NCI-H2107 treated with DMSO at 0.1 percent for 48 hours (cell line): ENCODE measurements around the gene PICALM.
A peak's percentile ranks its signal among the peaks of the same experiment; 100 is the strongest.
"Not testable (repeated sequence)": the region's sequence is repeated elsewhere in the genome, so short reads cannot be mapped to it uniquely, and the experiment has no call there.

Source experiments
- DNase-seq: peaks from one replicate; lab custom pipeline; 2025; ENCODE audit not compliant: unreplicated experiment; lab: John Stamatoyannopoulos, UW

The PICALM gene, protein sequence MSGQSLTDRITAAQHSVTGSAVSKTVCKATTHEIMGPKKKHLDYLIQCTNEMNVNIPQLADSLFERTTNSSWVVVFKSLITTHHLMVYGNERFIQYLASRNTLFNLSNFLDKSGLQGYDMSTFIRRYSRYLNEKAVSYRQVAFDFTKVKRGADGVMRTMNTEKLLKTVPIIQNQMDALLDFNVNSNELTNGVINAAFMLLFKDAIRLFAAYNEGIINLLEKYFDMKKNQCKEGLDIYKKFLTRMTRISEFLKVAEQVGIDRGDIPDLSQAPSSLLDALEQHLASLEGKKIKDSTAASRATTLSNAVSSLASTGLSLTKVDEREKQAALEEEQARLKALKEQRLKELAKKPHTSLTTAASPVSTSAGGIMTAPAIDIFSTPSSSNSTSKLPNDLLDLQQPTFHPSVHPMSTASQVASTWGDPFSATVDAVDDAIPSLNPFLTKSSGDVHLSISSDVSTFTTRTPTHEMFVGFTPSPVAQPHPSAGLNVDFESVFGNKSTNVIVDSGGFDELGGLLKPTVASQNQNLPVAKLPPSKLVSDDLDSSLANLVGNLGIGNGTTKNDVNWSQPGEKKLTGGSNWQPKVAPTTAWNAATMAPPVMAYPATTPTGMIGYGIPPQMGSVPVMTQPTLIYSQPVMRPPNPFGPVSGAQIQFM

DNA sequence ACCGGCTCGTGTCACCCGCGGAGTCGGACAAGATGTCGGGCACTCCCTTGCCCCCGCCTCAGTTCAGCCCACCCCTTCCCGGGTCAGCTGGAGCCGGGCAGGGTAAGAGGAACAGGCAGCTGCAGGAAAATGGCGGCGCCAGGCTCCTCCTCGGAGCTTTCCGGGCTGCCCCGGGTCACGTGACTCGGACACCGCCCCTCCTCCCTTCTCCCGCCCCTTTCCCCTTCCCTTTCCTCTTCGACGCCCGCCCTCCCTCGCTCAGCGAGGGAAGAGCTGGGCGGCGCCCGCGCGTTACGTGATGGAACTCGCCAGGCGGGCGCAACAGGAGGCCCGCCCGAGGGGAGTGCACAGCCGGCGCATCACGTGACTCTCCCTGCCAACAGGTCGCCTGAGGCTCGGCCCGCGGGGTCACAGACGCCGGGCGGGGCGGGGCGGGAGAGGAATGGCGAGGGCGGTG lies at the start of gene PICALM:
PICALM (minus strand) TSS at position 134 of the 457 bp plus-strand sequence. CDS start 304 bp downstream, outside the sequence.
- peak; percentile 90 for DNase-seq

DNA sequence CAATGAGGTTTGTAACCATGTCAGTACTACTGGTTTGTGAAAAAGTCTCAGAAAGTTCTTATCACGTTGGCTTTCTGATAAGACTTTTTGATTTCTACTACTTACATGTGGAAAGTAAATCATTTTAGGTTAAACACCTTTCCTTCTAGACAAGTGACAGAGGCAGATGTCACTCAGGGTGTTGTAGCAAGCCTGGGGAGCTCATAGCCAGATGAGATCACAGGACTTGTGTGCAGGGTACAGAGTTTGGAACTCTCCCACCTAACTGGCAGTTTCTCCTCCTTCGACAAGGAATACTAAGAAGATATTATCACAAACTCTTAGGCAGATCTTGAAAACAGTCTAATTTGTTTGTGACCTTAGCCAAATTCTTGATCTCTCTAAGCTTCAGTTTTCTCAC lies 49.4 kb upstream of the PICALM start:
- DNase-seq, result no peak

DNA sequence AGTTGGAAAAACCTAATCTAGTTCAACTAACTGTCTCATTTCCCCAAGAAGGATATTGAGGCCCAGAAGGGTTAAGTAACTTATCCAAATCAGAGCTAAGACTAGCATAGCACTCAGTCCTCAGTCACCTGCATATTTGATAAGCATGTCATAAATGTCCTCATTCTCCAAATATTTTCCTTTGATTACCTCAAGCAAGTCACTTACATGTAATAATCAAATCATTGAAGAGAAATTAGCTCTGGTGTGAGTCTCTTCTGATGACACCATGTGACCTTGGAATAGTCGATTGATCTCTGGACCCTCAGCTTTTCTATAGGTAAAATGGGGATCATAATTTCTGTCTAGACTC lies 48.8 kb upstream of the PICALM start:
- DNase-seq, result no peak

DNA sequence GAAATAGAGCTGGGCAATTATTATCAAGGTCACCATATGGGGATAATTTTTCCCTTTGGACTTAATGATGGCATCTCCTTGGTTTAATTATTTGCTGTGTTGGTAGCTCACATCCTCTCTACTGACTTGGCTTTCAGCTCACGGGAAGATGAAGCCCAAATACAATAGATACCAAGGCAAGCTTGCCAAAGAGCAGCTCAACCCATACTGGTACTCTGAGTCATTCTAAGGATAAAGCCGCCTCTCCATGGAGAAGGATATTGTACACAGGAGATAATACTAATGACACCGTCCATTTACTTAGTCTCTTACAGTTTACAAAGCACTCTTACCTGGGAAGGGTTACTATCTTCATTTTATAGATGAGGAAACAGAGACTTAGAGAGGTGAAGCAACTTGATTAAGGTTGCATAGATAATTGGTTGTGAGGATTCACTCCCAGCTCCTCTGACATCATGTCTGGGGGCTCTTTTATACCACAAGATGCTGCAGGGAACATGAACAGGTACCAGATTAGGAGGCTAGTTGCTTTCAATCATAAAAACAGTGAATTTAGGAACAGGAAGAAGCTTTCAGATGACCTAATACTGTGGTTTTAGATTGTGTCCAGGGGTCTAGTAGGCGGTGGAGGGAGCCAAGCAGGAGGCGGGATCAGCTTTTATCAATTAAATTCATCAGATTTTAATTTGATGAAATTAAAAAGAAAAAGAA lies 48.3 kb upstream of the PICALM start:
- no peak for DNase-seq

DNA sequence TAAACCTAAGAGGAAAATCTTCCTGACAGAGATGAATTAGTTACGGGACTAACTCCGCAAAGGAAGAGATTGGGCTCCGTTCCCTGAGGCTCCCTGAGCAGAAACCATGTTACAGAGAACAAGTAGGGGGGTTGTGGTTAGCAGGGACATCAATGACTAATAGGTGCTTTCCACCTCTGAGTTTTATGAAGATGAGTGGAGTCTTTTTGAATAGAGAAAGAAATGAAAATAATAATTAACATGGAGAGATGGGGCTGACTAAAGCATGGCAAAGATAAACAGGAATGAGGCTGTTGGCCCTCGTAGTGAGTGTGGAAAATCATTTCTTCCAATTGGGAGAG lies 47.5 kb upstream of the PICALM start:
- no peak for DNase-seq

DNA sequence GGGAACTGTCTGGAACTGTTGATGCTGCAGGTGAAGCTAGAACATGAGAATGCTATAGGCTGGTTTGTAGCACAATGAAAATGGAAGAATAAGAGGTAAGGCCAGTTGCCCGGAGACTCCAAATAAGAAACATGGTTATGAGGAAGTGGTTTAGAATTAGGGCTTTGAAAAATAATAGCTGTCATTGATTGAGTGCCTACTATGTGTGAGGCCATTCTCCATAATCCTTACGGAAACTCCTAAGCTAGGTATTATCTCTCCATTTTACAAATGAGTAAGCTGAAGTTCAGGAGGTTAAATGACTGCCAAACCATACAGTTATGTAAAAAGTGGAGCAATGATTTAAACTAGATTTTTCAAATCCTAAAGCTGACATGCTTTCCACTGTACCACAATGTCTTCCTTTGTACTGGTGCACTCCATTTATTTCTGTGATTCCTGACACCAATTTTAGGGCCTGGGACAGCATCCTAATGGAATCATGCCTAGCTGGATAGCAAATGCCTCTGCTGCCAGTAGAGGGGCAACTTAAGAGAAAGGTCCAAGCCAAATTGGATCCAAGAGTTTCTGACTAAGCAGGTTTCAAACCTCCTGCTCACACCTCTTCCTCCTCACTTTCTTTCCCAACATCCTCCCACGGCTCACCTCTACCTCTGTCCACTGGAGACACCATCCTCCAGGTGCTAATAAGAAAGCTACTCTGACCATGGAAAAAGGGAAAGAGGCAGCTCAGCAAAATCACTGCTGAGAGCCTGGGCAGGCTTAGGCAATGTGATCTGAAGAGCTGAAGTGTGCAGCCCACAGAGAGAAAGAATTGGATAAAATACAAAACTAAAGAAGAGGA lies 46.9 kb upstream of the PICALM start:
- DNase-seq, result no peak

DNA sequence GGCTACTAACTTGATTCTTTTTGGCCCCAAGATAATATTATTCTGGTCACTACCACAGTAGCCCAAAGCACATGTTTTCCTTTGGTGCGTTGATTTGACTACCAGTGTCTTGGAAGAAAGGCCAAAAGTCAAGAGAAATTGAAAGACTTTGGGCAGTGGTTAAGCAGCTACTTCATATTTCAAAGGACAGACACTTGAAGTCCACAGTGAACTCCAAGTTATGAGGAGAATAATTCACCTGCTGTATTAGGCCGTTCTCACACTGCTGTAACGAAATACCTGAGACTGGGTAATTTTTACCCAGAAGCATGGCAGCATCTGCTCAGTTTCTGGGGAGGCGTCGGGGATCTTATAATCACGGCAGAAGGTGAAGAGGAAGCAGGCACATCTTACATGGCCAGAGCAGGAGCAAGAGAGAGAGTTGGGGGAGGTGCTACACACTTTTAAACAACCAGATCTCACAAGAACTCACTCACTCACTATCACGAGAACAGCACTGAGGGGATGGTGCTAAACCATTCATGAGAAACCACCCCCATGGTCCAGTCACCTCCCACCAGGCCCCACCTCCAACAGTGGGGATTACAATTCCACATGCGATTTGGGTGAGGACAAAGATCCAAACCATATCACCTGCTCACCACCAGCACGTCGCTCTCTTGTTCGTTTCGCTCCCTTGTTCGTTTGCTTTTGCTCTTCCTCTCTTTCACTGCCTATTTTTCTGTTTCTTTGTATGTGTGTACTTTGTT lies 40.2 kb upstream of the PICALM start:
- DNase-seq, result no peak

DNA sequence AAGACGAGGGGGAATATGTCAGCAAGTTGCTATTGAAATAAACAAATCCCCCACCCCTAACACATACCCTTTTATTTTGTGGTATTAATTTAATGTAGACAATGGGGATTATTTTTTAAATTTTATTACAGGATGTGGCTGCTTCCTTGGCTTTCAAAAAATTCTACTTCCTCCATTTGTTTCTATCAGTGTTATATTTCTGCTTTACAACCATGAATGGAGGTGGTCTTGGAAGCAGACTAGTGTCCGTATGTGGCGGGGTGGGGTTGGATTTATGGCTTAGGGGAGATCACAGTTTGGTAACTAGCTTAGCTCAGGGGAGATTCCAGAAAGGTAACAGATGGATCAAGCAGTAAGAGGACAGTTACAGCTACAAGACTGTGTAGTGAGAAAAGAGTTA lies 39.3 kb upstream of the PICALM start:
- no peak for DNase-seq

DNA sequence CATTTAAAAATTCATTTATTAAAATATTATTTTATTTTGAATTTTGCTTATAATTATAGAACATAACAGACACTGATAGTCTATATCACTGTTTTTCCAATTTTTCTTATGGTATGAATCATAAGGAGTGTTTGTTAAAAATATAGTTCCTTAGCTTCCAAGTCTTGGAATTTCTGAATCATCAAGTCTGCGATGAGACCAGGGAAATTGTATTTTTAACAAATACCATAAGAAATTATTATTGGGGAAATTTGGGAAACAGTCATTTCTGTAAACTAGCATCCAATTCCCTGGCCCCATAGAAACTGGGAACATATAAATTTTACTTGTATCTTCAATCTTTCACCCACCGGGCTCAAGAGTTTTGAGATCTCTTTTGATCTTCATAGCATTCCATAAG lies 38.0 kb upstream of the PICALM start:
- no peak for DNase-seq

DNA sequence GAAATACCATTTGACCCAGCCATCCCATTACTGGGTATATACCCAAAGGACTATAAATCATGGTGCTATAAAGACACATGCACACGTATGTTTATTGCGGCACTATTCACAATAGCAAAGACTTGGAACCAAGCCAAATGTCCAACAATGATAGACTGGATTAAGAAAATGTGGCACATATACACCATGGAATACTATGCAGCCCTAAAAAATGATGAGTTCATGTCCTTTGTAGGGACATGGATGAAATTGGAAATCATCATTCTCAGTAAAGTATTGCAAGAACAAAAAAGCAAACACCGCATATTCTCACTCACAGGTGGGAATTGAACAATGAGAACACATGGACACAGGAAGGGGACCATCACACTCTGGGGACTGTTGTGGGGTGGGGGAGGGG lies 37.1 kb upstream of the PICALM start:
- not testable (repeated sequence) for DNase-seq

DNA sequence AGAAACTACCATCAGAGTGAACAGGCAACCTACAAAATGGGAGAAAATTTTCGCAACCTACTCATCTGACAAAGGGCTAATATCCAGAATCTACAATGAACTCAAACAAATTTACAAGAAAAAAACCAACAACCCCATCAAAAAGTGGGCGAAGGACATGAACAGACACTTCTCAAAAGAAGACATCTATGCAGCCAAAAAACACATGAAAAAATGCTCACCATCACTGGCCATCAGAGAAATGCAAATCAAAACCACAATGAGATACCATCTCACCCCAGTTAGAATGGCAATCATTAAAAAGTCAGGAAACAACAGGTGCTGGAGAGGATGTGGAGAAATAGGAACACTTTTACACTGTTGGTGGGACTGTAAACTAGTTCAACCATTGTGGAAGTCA lies 36.7 kb upstream of the PICALM start:
- DNase-seq, result not testable (repeated sequence)

DNA sequence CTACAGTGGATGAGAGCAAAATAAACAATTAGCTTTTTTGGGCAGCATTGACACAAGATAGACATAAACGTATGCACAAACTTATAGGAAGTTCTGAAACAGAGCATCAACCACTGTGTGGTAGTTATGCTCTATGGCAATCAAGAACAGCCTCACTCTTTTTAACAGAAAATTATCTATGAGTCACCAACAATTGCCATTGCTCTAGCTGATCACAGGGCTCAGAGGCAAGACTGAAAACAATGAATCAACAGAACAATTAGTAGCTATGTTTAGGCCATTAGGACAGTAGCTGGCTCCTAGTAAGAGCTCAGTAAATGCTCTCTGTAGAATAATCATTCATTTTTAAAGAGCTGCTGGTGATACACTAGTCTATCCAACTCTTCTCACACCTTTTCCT lies 34.9 kb upstream of the PICALM start:
- no peak for DNase-seq

DNA sequence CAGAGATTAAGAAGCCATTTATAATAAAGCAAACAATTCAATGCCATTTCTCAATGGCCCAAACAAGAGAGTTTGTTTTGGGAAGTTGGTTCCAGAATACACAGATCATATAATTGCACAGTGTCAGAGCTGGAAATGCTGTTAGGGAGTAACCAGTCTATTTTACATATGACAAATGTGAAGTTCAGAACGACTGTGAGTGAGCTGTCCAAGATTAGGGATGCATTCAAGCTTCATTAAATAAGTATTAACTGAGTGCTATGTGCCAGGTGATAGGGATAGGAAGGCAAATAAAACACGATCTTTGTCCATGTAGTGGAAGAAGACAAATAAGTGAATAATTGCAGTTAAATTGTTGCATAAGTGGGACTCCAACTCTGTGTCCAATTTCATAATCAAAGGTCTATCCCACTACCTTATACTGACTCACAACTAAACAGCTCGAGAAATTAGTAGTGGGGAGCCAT lies 33.1 kb upstream of the PICALM start:
- DNase-seq, result no peak

DNA sequence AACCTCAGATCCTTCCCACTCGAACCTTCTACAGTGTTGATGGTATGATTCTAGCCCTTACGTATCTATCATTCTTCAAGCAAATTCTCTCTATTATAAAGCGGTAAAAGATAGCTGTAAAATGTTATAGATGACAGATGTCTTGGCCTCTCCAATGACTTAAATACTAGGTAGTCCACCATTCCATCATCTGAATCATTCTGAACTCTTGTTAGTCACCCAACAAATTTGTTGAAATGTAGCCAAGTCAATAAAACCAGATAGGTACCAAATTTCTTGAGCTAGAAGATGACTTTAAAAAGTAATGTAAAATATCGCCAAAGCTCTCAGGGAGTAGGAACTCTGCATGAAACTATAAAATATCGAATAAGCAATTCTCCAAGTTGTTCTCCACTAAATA lies 32.6 kb upstream of the PICALM start:
- DNase-seq, result no peak

DNA sequence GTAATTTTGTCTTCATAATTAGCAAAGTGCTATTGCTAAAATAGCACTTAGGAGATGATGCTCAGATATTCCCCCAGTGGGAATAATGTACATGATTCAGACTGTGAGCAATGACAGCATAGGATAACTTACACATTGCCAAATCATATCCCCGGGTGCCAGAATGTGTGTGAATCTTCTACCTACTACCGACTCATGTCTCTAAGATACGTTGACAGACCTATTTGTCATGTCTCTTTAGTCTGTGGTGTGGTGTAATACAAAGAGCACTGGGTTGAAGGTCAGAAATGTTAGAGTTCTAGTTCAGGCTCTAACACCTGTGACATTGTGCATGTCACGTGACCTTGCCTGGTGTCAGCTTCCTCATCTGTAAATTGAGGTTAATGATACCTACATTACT lies 31.0 kb upstream of the PICALM start:
- DNase-seq, result peak; percentile 14

DNA sequence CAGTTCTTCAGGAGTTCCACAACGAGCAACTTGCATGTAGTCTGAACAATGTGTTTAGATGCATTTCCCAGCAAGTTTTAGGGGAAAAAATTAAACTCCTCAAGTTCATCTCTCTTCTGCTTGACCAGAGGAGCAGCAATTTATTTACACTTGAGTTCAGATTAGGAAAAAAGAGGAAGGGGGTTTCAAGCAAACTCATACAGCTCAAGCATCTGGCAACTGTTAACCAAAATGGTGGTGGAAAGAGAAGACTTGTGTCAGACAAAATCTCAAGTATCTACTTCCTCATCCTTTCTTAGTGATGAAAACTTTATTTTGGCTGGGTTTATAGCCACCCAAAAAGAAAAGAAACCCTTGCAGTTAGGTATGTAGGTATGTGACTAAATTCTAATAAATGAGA lies 29.1 kb upstream of the PICALM start:
- no peak for DNase-seq

DNA sequence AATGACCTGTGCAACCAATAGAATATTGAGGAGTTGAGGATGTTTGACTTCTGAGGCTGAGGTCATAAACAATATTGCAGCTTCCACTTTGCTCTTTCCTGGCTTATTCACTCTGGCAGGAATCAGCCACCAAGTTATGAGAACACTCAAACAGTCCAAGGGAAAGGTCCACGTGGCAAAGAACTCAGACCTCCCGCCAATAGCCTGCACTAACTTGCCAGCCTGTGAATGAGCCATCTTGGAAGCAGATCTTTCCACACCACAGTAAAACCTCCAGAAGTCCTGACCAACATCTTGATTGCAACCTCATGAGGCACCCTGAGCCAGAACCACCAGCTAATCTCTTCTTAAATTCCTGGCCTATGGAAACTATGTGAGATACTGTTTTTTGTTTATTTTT lies 22.7 kb upstream of the PICALM start:
- no peak for DNase-seq

DNA sequence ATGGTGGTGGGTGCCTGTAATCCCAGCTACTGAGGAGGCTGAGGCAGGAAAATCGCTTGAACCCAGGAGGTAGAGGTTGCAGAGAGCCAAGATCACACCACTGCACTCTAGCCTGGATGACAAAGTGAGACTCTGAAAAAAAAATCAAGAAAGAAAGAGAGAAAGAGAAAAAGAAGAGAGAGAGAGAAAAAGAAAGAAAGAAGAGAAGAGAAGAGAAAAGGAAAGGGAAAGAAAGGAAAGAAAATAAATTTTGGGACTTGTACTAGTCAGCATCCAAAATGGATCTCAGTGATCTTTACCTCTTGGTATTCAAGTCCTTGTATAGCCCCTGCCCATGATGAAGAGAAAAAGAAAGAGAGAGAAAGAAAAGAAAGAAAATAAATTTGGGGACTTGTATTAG lies 22.2 kb upstream of the PICALM start:
- no peak for DNase-seq

DNA sequence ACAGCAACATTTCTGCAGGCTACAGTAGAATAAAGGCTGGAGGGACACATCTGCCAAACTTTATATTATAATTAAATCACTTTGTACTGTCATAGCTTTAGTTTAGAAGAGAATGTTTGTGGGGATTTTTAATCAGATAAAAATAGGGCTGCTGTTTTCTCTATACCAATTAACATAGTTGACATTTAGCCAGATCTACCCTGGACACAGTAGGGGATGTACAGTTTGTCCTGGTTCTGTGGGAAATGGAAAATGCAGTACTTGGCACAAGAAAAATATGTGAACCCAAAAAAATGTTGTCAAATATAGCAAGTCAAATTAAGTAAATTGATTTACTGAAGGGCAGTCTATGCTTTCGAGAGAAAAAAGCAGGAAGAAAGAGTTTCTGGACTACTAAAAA lies 20.8 kb upstream of the PICALM start:
- DNase-seq, result no peak

DNA sequence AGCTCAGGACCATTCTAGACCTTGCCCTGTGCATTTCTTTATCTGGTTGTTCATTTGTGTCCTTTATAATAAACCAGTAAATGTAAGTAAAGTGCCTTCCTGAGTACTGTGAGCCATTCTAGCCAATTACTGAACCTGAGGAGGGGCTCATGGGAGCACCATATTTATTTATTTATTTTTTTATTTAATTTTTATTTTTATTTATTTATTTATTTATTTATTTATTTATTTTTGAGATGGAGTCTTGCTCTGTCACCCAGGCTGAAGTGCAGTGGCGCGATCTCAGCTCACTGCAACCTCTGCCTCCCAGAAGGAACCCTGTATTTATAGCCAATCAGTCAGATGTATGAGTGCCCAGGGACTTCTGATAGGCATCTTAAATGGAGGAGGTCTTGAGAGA lies 18.8 kb upstream of the PICALM start:
- not testable (repeated sequence) for DNase-seq
